ENCODE data around the gene GDPD4.

GDPD4 gene

DNA sequence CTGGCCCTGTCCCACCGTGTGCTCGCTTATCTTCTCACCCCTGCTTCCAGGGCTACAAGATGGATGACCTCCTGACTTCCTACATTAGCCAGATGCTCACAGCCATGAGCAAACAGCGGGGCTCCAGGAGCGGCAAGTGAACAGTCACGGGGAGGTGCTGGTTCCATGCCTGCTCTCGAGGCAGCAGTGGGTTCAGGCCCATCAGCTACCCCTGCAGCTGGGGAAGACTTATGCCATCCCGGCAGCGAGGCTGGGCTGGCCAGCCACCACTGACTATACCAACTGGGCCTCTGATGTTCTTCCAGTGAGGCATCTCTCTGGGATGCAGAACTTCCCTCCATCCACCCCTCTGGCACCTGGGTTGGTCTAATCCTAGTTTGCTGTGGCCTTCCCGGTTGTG, 86.9 kb downstream of the GDPD4 start:
- no peak for DNase-seq (ENCODE audit: low spot score)
- TF ChIP-seq CTCF (IDR thresholded peaks at IDR 0.05; ENCODE audit: extremely low read depth, missing control alignments) = no peak

DNA sequence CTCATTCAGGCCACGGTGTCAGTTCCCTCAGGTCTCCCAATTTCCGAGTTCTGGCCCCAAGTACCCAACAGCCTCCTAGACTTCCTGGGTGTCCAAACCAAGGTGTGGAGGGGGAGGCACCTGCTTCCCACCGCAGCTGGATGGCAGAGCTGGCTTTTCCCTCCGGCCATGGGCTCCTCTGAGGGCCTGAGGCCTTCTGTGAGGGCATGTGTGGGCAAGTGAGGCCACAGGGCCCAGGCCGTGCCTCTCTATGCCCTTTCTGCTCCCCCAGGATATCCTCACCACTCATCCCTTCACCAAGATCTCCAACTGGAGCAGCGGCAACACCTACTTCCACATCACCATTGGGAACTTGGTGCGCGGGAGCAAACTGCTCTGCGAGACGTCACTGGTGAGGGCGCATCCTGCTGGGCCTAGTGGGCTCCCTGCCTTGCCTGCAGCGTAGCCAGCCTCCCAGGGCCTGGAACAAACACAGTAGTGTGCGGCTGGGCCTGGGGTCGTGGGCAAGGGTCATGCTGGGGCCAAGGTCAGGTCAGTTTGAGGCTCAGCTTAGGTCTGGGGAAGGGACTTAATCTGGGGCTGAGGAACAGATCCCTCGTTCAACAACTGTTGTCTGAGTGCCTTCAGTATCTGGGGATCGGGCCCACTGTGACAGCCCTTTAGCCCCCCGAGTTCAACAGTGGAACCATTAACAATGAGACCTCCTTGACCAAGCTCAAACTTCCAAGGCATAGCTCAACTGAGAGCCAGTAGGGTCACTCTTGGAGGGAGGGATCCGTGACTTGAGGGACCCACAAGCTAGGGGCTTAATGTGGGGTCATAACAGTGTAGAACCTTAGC, 87.7 kb downstream of the GDPD4 start:
- no peak for DNase-seq (ENCODE audit: low spot score)
- no peak for TF ChIP-seq CTCF (IDR thresholded peaks at IDR 0.05; ENCODE audit: extremely low read depth, missing control alignments)

GRCh38 chr11:77213029-77213579, 88.4 kb downstream of the GDPD4 start:
- no peak for DNase-seq (ENCODE audit: low spot score)
- TF ChIP-seq CTCF (IDR thresholded peaks at IDR 0.05; ENCODE audit: extremely low read depth, missing control alignments) = no peak

- no peak for TF ChIP-seq CTCF (IDR thresholded peaks at IDR 0.05; ENCODE audit: extremely low read depth, missing control alignments)
- DNase-seq (ENCODE audit: low spot score) = no peak
These were observed 89.0 kb downstream of the GDPD4 start for GRCh38 chr11:77212314-77213007.

DNA sequence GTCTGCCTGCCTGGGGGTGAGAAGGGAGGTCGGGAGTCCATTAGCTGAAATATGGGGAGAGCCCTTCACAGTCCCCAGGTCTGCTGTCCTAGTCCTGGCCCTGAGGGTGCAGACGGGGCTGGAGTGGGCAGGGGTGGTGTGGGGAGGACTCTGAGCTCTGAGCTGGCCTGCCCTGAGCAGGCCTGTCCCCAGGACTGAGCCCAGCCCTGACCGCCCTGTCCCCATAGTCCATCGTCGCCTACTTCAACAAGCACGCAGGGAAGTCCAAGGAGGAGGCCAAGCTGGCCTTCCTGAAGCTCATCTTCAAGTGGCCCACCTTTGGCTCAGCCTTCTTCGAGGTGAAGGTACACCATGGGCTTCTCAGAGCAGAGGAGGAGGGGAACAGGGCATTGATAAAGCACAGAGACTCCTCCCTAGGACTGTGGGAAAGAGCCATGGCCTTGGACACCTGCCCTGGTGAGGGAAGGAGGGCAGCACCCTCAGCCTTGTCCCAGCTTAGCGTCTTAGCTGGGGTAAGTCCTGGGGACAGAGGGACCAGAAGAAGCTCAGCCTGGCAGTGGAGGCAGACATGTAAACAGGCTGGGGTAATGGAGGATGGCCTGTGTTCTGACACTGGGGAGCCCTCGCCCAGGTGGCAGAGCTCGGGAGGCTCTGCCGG, 89.8 kb downstream of the GDPD4 start:
- no peak for TF ChIP-seq CTCF (IDR thresholded peaks at IDR 0.05; ENCODE audit: extremely low read depth, missing control alignments)
- DNase-seq (ENCODE audit: low spot score) = no peak

DNA sequence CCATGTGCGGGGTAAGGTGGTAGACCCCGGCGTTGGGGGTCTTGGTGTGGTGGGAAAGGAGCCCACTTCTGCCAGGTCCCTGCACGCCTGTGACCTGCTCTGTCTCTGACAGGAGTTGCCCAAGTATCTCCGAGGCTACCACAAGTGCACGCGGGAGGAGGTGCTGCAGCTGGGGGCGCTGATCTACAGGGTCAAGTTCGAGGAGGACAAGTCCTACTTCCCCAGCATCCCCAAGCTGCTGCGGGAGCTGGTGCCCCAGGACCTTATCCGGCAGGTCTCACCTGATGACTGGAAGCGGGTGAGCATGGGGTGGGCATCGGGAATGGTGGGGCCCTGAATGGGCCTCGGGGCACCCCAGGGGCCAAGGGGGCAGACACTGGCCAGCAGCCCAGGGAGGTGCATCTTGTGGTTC, 90.4 kb downstream of the GDPD4 start:
- no peak for TF ChIP-seq CTCF (IDR thresholded peaks at IDR 0.05; ENCODE audit: extremely low read depth, missing control alignments)
- no peak for DNase-seq (ENCODE audit: low spot score)
